Right cardiac atrium (tissue), 5 donors: ENCODE measurements around the gene PDE4D. TPM values are rescaled to one million over a fixed set of nuclear protein-coding genes. Genes with fewer than 3 reads are reported as not detected.

Experiments
- ATAC-seq, 2 donors: fragments of 200-7000 bp; cut with Tn5 transposase; one replicate each; pipeline versions ENCODE4 v1.8.0 to v1.9.1; 2020; ENCODE audit warnings: moderate library complexity in 2 of 2, mild to moderate bottlenecking in 1 of 2
- DNase-seq, 3 donors: peaks; one replicate each; pipeline ENCODE4 v3.0.0-alpha.2; 2020
- H3K27ac ChIP-seq: one replicate; pipeline ENCODE4 v1.5.1; 2013; ENCODE audit warnings: mild to moderate bottlenecking, low read length, control low read depth, moderate library complexity
- H3K27me3 ChIP-seq: one replicate; pipeline ENCODE4 v1.6.1; 2013; ENCODE audit not compliant: control insufficient read depth, insufficient read depth
- H3K4me1 ChIP-seq: one replicate; pipeline ENCODE4 v1.6.1; 2013; ENCODE audit warnings: low read length; ENCODE audit not compliant: control insufficient read depth, insufficient read depth
- H3K4me3 ChIP-seq: one replicate; pipeline ENCODE4 v1.5.1; 2013; ENCODE audit warnings: low read length, control low read depth
- H3K9me3 ChIP-seq: one replicate; pipeline ENCODE4 v1.6.1; 2013; ENCODE audit warnings: low read length; ENCODE audit not compliant: control insufficient read depth
- WGBS: extraction: QIAGEN DNeasy Blood & Tissue Kit; methylation state at CpG from one replicate; pipeline ENCODE4 v1.1.7; 2013; 5-methylcytosine and 5-hydroxymethylcytosine counted together
- intact Hi-C, 4 donors: fragments of 100-400 bp; cut with DNase I; formaldehyde crosslinking; loops; one replicate each; pipeline versions ENCODE4 v1.11.0 to v1.14.0; 2022 to 2023
- polyA plus RNA-seq: library from polyadenylated mRNA; stranded (reverse); fragments of 200-250 nt; gene quantifications from one replicate; pipeline ENCODE4 v1.2.3, GENCODE V29; 2013
- total RNA-seq, 4 donors: library from RNA; stranded (reverse); fragmentation: NEBNext Ultra II Directional; extraction: Animal tissue kit (Norgen Biotek cat#: 25700); gene quantifications; one replicate each; pipeline ENCODE4 v1.2.1, GENCODE V29; 2021
- donor health status: healthy with polysubstance abuse.
- donor health status: DM: no; HTN: yes; CAD: no.
- donor health status: DM: no; HTN: no; CAD: no.
- donor health status: DM: no; HTN: yes; CAD: no; lungs with severe emphysema.
- donor health status: DM: yes; HTN: yes; CAD: no.

PDE4D gene
- total and polyA plus RNA-seq, 5 donors = 13.2 to 104 (median 38.8) TPM

GRCh38 chr5:59738024-59738423 is 155.5 kb downstream of the PDE4D start:
- ATAC-seq = no peak
- Histone ChIP-seq H3K4me3 (no peak overlapping the region), H3K4me1 (no peaks in the 10 kb centered on the region), H3K27me3 (no peaks in the 10 kb centered on the region), H3K9me3 (no peaks in the 10 kb centered on the region), H3K27ac (no peak overlapping the region)
- intact Hi-C loops = no loop called here
- DNase-seq = no peak
- 95% methylated on average over 1 of the region's 1 CpG for WGBS

GRCh38 chr5:59732806-59733205 is 160.7 kb downstream of the PDE4D start:
- ATAC-seq = no peak
- intact Hi-C loops = no loop called here
- Histone ChIP-seq H3K4me1 (no peaks in the 10 kb centered on the region), H3K27me3 (no peaks in the 10 kb centered on the region), H3K4me3 (no peak overlapping the region), H3K27ac (no peak overlapping the region), H3K9me3 (no peaks in the 10 kb centered on the region)
- DNase-seq = no peak

- Histone ChIP-seq H3K4me1 (no peaks in the 10 kb centered on the region), H3K27me3 (no peaks in the 10 kb centered on the region), H3K27ac (no peak overlapping the region), H3K9me3 (no peaks in the 10 kb centered on the region), H3K4me3 (no peak overlapping the region)
- no peak for DNase-seq
- 79% methylated on average over 2 of the region's 2 CpGs for WGBS
- no peak for ATAC-seq
- intact Hi-C loops = no loop called here
Measured at GRCh38 chr5:59732301-59732700, 161.2 kb downstream of the PDE4D start.

GRCh38 chr5:59731809-59732208 is 161.7 kb downstream of the PDE4D start:
- Histone ChIP-seq H3K4me1 (no peaks in the 10 kb centered on the region), H3K9me3 (no peaks in the 10 kb centered on the region), H3K4me3 (no peak overlapping the region), H3K27ac (no peak overlapping the region), H3K27me3 (no peaks in the 10 kb centered on the region)
- DNase-seq (no peak), ATAC-seq (no peak)
- WGBS = 100% methylated on average over 1 of the region's 1 CpG
- intact Hi-C loops = no loop called here

GRCh38 chr5:59729820-59730219 is 163.7 kb downstream of the PDE4D start:
- 96% methylated on average over 2 of the region's 2 CpGs for WGBS
- no peaks in the 10 kb centered on the region for H3K4me1 ChIP-seq

GRCh38 chr5:59729357-59729756 is 164.2 kb downstream of the PDE4D start:
- H3K4me3 ChIP-seq = no peak overlapping the region
- WGBS = 98% methylated on average over 3 of the region's 3 CpGs
- no peak for ATAC-seq
- no peak for DNase-seq
- H3K27me3 ChIP-seq = no peaks in the 10 kb centered on the region
- H3K9me3 ChIP-seq = no peaks in the 10 kb centered on the region
- intact Hi-C loops = no loop called here
- H3K4me1 ChIP-seq = no peaks in the 10 kb centered on the region
- no peak overlapping the region for H3K27ac ChIP-seq

More at GRCh38 chr5:59729820-59730219, 163.7 kb downstream of the PDE4D start:
- ATAC-seq (no peak), DNase-seq (no peak)
- no peaks in the 10 kb centered on the region for H3K9me3 ChIP-seq
- H3K27me3 ChIP-seq = no peaks in the 10 kb centered on the region
- H3K4me3 ChIP-seq = no peak overlapping the region
- intact Hi-C loops = no loop called here
- no peak overlapping the region for H3K27ac ChIP-seq

- Histone ChIP-seq H3K27me3 (no peaks in the 10 kb centered on the region), H3K4me3 (no peak overlapping the region), H3K27ac (no peak overlapping the region), H3K9me3 (no peaks in the 10 kb centered on the region), H3K4me1 (no peaks in the 10 kb centered on the region)
- WGBS = 51% methylated on average over 1 of the region's 1 CpG
- ATAC-seq (no peak), DNase-seq (no peak)
- intact Hi-C loops = no loop called here
Measured at GRCh38 chr5:59728356-59728755, 165.2 kb downstream of the PDE4D start.

GRCh38 chr5:59727186-59727585 is 166.3 kb downstream of the PDE4D start:
- intact Hi-C loops = no loop called here
- WGBS = 79% methylated on average over 2 of the region's 2 CpGs
- DNase-seq = no peak
- H3K27ac ChIP-seq = no peak overlapping the region
- H3K27me3 ChIP-seq = no peaks in the 10 kb centered on the region
- H3K4me3 ChIP-seq = no peak overlapping the region
- no peak for ATAC-seq
- no peaks in the 10 kb centered on the region for H3K9me3 ChIP-seq
- H3K4me1 ChIP-seq = no peaks in the 10 kb centered on the region

- no peak overlapping the region for H3K27ac ChIP-seq
- H3K27me3 ChIP-seq = no peaks in the 10 kb centered on the region
- no peak overlapping the region for H3K4me3 ChIP-seq
- 91% methylated on average over 1 of the region's 1 CpG for WGBS
- H3K9me3 ChIP-seq = no peaks in the 10 kb centered on the region
- DNase-seq = no peak
- intact Hi-C loops = no loop called here
- no peaks in the 10 kb centered on the region for H3K4me1 ChIP-seq
- ATAC-seq = no peak
Measured at GRCh38 chr5:59725392-59725767, 168.1 kb downstream of the PDE4D start.

- 78% methylated on average over 4 of the region's 4 CpGs for WGBS
- DNase-seq (no peak), ATAC-seq (no peak)
- no peaks in the 10 kb centered on the region for H3K4me1 ChIP-seq
- H3K27me3 ChIP-seq = no peaks in the 10 kb centered on the region
- no peak overlapping the region for H3K4me3 ChIP-seq
- intact Hi-C loops = no loop called here
- no peaks in the 10 kb centered on the region for H3K9me3 ChIP-seq
- H3K27ac ChIP-seq = no peak overlapping the region
Measured at GRCh38 chr5:59724482-59725391, 168.8 kb downstream of the PDE4D start.

- DNase-seq (no peak), ATAC-seq (no peak)
- WGBS = 87% methylated on average over 2 of the region's 2 CpGs
- H3K27me3 ChIP-seq = no peaks in the 10 kb centered on the region
- intact Hi-C loops = no loop called here
- H3K9me3 ChIP-seq = no peaks in the 10 kb centered on the region
- no peak overlapping the region for H3K27ac ChIP-seq
- no peak overlapping the region for H3K4me3 ChIP-seq
- H3K4me1 ChIP-seq = no peaks in the 10 kb centered on the region
Measured at GRCh38 chr5:59722874-59723273, 170.7 kb downstream of the PDE4D start.

- no peaks in the 10 kb centered on the region for H3K4me1 ChIP-seq
- no peaks in the 10 kb centered on the region for H3K9me3 ChIP-seq
- DNase-seq (no peak), ATAC-seq (no peak)
- no peaks in the 10 kb centered on the region for H3K27me3 ChIP-seq
- no peak overlapping the region for H3K4me3 ChIP-seq
- H3K27ac ChIP-seq = no peak overlapping the region
- intact Hi-C loops = no loop called here
- 75% methylated on average over 3 of the region's 3 CpGs for WGBS
Measured at GRCh38 chr5:59721741-59722140, 171.8 kb downstream of the PDE4D start.
